NCI-H2227 (cell line): ENCODE data around the gene AGBL4.

Experiments used
- DNase-seq: peaks from one replicate; lab custom pipeline; 2025; ENCODE audit not compliant: unreplicated experiment; lab: John Stamatoyannopoulos, UW

The AGBL4 gene

DNA sequence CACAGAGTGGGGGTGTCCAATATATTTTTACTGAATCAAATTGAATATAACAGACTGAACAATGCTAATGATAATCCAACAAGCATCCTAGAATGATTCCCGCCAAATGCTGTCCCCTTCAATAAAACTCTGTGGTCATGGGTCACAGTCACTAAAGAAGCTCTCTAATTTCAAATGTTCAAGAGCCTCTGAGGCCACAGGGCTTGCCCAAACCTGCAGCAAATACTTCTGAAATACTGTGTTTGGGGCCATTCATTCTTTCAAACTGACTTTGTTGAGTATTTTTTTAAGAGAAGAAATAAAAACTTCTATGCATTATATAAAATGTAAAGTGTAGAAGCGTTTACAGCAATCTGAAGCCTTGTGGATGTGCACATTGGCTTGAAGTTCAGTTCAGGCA, 1239.5 kb downstream of the AGBL4 start:
- DNase-seq: no peak

DNA sequence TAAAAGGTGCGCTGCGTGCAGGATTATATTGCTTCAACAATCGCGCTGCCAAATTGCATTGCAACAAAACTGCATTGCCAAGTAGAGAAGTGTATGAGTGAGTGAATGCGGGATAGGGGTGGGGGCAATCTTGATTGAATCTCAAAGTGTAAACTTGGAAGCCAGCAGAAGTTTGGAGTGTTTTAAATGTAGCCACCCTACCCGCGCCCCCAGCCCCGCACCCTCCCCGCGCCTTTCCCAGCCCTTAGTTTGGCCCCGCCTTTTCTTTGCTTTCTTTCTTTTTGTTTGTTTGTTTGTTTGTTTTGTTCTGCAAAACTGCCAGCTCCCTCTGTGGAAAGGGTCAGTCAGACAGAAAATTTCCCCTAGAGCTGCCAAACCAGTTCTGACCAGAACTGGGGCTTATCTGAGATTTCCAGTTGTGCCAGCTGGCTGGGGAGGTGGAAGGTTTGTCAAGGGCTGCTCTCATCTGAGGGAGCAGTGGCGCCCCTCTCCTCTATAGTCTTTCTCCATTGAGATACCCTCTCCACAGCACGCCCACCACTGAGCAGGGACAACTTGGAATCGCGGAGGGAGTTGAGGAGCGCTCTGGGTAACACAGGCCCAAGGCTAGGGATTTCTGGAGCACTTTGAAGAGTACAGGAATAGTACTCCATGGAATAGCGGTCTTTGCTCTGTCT, 1246.4 kb downstream of the AGBL4 start:
- DNase-seq: peak; percentile 24

DNA sequence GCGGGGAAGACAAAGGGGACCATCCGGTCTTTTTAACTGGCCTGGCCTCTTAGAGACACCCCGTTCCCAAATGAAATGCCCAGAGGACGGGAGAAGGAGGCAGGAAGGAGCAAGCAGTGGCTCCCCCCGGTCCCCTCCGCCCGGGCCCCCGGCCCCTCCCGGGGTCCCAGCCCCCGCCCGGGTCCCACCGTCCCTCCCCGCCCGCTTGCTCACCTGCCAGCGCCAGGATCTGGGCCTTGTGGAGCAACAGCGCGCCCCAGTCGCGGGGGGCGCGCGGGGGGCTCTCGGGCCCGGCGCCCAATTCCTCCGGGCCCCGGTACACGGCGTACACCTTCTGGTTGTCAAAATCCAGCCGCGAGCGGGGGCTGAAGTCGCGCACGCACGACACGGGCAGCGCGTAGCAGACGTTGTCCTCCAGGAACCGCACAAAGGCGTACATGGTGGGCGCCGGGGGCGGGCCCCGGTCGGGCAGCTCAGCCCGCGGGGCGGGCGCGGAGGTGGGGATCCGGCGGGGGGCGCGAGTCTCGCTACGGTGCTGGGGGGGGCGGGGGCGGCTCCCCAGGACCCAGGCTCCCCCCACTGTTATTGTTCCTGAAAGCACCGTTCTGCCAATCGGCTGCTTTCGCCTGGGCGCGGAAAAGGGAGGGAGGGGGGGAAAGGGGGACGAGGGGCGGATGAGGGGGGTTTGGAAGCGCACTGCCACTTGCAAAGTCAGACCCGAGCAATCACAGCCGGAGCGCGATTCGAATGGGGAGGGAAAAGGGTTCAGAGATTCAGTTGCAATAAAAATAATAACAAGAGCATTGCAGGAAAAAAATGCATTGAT, 1247.1 kb downstream of the AGBL4 start, which contains the start of gene BEND5:
BEND5 (minus strand) TSS at position 499 of the 826 bp plus-strand sequence; CDS start at position 439, 60 bp downstream.
- peak; percentile 87 for DNase-seq

DNA sequence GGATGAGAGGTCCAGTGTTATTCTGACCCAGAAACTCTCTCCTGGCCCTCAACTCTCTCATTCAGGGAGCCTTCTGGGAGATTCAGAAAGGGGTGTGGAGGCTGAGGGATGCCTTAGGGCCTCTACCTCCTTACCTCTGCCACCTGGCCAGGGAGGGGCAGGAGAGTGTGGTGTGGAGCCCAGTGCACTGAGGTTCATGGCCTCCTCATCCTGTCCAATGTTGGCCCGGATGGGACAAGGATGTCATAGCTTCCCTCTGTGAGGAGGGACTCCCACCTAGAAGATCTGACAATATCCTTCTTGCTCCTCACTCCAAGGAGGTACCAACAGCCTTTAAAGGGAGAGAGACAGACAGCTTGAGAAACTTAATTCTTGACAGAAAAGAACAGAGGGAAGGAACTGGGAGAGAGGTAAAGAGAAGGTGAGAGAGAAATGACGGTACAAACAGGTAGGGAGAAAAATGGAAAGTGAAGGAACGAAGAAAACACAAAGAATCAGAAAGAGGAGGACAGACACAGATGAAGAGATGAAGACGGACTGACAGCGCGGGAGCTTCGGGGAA, 1247.8 kb downstream of the AGBL4 start:
- no peak for DNase-seq

DNA sequence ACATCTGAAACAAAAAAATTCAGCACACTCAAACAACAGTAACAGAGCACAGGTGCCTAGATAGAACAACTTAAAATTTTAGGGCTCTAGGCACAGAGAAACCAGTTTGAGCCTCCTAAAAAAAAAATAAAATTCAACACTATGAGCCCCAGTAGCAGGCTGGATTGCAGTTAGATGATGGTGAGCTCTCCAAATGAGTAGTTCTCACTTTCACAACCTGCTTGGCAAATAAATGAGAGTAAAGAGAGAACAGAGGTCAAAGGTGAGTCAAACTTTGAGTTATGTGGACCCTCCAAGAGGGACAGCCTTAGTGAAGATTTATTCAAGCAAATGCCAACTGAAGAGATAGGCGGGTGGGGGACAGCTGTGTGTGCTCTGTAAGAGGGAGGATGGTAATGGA, 1250.6 kb downstream of the AGBL4 start:
- no peak for DNase-seq

DNA sequence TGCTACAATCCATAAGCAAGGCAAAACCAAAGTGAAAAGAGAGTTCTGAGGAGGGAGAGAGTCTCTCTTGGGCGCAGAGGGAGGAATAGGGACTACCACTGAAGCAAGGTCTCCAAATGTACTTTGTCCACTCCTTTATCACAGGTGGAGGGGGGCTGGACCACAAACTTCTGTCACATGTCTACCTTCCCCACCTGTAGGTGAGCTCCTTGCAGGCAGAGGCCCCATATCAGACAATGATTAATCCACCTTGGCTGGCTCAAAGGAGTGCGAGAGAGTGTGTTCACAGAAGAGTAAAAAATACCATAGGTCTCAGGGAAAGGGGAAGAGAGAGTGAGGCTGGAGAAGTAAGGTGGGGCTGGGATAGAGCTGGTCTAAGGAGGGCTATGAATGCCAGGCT, 1251.5 kb downstream of the AGBL4 start:
- DNase-seq: no peak

DNA sequence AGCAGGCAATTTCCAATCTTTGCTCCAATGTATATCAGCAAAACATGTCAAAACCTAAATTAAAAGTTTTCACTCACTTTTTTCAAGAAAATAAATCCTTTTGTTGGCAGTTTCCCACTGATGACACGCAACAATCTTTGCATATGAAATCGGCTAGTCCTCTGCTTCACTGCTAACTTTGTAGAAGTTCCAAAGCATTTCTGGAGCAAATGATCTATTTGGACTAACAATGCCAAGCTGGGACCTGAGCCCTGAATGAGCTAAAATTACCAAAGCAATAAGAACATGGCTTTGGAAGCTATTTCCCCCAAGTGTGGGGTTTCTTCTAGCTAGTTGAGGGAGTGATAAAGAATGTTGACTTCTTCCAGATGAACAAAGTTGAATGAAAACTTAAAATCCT, 1252.2 kb downstream of the AGBL4 start:
- DNase-seq: no peak

DNA sequence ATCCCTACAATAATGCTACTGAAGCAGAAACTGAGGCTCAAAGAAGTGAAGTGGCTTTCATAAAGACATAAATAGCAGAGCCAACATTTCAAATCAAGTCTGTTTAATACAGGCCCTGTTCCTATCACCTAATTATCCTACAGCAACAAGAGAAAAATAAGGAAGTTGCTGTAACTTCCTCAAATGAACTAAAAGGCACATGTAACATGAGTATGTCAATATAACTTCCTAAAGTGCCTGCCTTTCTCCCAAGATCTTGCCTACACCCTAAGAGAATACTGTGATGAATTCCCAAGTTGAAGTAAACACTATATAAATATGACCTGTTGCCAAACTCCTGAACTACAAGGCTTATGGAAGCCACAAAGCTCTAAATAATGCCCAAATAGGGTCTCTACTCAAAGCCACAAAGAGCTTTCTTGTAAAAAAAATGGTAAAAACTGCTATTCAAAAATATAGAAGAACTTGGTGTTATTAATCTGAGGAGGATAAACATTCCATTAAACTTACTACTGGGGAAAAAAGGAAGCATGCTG, 1255.7 kb downstream of the AGBL4 start:
- DNase-seq: no peak

DNA sequence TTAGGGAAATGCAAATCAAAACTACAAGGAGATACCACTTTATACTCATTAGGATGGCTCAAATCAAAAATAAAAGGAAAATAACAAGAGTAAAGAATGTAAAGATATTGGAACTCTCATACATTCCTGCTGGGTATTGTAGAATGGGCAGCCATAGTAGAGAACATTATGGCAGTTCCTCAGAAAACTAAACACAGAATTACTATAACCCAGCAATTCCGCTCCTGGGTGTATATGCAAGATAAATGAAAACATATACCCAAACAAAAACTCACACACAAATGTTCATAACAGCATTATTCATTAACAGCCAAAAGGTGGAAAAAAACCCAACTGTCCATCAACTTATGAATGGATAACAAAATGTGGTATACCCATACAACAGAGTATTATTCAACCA, 1258.4 kb downstream of the AGBL4 start:
- no peak for DNase-seq

DNA sequence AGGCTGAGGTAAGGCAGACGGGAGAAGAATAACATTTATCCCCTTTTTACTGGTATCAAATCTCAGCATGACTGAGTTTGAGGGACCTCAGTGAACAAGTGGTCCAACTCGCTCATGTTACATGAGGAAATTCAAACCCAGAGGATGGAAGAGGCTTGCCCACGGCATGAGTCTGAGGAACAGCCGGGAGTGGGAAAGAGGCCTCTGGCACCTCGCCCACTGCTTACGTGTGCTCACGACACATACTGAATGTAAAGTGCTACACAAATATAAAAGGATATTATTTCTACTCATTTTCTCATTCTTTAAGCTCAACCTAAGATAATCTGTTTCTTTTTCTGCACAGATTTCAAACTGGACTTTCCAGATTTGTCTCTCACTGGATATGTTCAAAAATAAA, 1261.8 kb downstream of the AGBL4 start:
- no peak for DNase-seq

DNA sequence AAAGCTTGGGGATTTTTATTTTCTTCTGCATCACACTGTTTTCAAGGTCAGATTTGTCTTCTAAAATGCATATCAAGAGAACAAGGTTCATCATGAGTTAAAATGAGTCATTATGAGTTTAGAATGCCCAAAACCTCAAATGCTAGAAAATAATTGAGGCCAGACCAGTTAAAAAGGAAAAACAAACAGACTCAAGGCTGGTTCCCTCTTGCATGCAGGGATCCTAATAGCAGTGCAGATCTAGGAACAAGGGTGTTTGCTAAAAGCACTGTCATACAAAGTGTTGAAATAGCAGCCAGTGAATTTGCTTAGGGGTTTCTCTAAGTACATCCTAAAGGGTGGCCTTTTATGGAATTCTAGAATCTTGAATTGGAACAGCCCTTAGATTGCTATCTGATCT, 1262.3 kb downstream of the AGBL4 start:
- no peak for DNase-seq

DNA sequence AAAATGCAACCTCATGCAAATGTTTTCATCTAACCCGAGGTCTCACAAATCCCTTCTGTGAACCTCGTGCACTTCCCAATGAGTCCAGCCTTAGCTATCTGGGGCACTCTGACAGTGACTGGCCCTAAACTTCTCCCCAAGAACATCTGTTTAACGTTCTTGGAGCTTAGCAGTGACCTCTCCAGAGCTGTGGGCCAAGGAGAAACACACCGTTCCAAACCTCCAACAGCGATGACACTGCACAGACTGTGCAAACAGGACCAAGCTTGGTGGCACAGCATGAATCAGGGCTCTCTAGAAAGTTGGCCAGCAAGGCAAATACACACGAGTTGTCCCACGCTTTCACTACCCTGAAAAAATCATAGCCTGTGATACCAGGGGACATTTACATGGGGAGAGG, 1262.9 kb downstream of the AGBL4 start:
- DNase-seq: no peak

DNA sequence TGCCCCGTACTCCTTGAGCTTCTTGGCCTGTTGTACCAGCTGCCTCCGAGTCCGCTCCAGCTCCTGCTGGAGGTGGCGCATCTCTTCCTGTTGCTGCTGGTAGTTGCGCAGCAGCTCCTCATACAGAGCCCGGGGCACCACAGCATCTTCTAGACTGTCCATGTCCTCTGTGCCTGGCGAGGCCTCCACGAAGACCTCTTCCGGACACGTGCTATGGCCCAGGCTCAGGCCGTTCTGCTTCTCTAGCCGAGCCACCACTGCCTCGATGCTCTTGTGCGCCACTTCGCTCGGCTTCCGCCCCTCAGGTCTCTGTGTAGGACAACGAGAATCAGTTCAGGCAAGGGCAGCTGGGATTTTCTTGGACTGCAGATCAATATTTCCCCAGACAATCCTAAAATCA, 1264.8 kb downstream of the AGBL4 start:
- no peak for DNase-seq

DNA sequence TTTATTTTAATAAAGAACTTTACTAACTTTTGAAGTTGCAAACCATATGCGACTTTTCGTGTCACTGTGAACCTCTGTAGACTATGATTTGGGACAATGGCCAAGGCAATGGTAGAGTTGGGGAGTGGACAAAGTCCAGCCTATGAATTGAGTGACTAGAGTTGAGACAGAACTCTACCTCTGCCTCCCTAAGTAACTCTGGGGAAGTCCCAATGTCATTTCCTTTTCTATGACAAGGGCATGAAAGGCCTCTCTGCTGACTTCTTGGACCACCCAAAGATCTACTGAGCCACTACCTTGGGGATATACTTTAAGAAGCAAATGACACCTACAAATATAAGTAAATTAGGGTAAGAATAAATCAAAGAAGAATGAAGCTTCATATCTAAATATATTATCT, 1266.4 kb downstream of the AGBL4 start:
- DNase-seq: no peak

DNA sequence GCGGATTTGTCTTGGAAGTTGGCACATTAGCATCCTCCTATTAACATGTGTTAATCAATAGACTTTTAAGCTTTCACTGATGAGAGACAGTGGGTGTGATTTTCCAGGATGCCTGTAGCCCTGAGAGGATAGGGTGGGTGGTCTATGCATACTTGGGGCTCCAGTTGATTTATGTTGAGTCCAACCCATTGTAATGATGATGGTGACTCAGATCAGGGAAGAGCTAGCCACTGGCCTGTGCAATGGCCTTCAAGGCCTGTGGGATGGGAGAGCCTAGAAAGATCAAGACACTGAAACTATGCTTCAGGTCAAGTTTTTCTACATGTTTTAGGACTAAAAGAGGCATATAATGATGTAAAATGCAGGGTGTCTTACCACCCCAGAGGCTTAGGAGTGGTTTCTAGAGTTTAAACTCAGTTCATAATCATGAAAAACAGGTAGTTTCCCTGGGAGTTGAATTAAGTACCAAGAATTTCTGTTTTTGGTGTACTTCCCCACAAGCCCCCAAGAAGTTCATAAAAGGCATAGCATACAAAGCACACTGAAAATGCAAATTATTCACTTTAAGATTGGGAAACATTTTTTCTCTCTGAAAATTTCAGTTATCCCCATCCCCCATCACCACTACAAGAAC, 1267.0 kb downstream of the AGBL4 start:
- no peak for DNase-seq

DNA sequence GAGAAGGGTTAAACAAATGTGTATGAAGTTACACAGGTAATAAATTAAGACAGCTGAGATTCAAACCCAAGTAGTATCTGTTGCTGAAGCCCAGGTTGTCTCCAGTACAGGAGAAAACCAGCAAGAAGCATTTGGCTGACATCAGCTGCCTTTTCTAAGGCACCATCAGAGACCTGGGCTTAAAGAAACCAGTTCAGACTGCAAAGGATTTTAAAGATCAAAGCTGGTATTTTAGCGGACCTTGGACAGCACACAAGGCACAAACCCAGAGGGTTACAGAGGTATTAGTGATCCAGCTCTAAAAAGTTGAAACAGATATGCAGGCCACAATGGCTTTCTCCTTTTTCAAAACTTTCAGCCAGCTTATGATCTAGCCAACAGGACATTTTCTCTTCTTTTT, 1270.5 kb downstream of the AGBL4 start:
- no peak for DNase-seq

DNA sequence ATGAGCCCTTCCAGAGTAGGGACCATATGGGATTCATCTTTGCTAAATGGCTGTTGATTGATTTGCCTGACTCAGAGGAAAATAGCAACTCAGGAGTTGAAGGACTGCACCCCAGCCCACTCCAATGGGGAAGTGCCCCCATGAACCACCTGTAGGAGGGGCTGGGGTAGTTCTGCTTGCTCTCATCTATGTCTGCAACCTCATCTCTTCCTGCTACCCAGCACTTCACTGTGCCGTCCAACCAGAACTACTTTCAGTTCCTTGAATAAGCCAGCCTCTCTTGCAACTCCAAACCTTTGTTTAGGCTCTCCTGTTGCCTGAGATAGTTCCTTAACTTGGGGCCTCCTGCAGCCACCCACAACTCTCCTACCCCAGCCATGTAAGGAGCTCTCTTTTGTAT, 1273.6 kb downstream of the AGBL4 start:
- DNase-seq: no peak

DNA sequence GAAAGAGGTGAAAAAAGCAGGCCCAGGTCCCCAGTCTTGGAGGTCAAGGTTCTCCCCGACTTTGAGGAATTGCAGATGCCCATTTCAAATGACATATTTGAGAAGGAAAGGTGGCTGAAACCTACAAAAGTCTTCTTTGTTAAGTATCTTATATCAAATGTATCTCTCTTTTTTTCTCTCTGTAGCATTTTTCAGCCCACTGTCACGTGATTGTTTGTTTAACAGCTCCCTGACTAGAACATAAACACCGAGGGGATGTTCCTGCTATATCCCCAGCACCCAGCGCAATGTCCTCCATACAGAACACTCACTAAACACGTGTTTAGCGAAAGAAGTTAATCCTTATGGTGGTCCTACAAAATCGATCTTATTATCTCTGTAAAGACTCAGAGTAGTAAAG, 1274.7 kb downstream of the AGBL4 start:
- DNase-seq: no peak

DNA sequence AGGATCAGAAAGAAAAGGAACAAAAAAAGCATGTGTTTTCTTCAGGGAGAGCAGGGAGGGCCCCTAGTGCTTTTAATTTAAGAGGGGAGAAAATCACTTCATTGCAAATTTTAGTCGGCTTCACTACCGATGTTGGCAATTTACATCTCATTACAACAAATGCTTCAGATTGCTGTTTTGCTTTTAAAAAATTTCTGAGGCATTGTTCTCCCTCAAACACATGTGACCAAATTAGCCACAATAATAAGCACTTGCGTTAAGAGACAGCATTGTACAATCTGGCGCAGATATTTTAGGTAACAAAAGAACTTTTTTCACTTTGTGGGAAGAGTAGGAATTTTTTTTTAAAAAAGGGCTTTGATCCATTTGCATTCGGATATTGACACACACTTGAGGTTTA, 1276.8 kb downstream of the AGBL4 start:
- DNase-seq: no peak

DNA sequence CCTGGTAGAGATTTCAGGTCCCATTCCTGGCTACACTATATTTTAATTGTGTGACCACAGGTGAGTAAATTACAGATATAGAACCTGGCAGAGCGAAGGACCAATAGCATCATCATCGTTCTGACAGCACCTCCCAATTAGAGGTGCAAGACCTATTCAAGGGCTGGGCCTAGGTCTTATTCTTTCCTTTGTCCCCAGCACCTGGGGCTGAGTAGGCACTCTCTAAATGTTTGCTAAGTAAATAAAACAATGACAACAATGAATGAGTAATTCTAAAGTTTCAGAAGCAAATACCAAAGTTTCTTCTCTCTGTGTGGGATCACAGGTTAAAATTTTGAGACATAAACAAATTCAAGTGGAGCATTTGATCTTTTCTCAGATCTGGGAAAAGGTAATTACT, 1279.7 kb downstream of the AGBL4 start:
- DNase-seq: no peak

DNA sequence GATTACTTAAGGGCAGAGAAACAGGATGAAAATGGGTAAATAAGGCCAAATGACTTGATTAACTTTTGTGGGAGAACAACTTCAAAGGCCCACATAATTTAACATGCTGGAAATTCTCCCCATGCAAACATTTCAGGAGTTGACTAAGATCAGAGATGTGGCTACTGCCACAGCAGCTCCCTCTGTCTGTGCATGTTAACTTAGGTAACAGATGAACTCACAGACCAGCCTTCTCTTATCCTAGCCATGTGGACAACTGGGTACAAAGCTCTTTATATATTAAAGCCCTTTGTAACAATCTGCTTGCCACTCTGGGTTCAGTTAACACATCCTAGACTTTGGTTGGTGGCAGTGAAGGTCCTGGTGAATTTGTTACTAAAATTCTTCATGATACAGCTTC, 1280.3 kb downstream of the AGBL4 start:
- DNase-seq: no peak

DNA sequence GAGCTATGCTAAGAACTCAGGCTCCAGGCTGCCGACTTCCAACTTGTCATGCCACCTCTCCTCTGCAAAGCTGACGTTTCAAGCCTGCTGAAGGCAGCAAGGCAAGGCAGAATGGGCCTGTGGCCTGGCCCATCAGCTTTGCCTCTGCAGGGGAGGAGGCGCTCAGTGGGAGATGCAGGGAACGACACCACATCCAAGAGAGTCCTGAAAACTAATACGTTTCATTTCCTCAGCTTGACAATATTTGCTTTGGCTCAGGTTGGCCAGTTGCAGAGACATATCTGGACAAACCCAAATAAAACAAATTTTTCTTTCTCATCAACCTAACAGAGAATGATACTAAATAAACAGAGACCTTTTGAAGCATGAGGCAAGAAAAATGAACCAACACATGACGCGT, 1282.4 kb downstream of the AGBL4 start:
- no peak for DNase-seq
